ENCODE results near the gene TRPM2. TPM values are rescaled to one million over a fixed set of nuclear protein-coding genes. Genes with fewer than 3 reads are reported as not detected.
"Not testable (repeated sequence)": the region's sequence is repeated elsewhere in the genome, so short reads cannot be mapped to it uniquely, and the experiment has no call there.

Gene TRPM2
- total and polyA plus RNA-seq, 2 donors (not counting 1 experiment from before 2014, with no cell fraction given): not detected

DNA sequence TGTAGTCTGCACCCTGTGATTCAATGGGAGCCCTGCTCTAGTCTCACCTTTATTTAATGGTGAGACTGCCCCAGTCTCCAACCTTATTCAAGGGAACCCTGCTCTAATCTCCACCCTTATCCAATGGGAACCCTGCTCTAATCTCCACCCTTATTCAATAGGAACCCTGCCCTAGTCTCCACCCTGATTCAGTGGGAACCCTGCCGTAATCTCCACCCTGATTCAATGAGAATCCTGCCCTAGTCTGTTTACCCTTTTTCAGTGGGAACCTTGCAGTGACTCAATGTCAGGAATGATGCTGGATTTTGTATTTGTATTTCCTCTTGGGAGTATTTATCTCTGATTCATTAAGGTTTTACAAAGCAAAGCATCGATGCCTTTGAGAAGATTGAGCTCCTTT is 39.5 kb downstream of the TRPM2 start:
- Histone ChIP-seq H3K36me3 (ENCODE audit: control insufficient read depth, insufficient read depth, low read length) (no peaks in the 10 kb centered on the region), H3K4me3 (replicated peaks in 1 of 4; ENCODE audit: control extremely low read depth in 1 of 4, insufficient read depth in 1 of 4, low read depth in 3 of 4, low read length in 4 of 4) (no peak overlapping the region), H2AFZ (ENCODE audit: low read length) (no peak overlapping the region), H3K27me3 (ENCODE audit: control insufficient read depth, insufficient read depth, low read length) (no peaks in the 10 kb centered on the region), H3K4me2 (ENCODE audit: extremely low read depth, insufficient read depth, low read length) (no peak overlapping the region), H3K79me2 (ENCODE audit: control insufficient read depth, insufficient read depth, low read length) (no peaks in the 10 kb centered on the region), H3K4me1 (ENCODE audit: control insufficient read depth, extremely low read depth, insufficient read depth, low read length) (no peaks in the 10 kb centered on the region), H4K20me1 (ENCODE audit: control insufficient read depth, extremely low read depth, insufficient read depth, low read length) (no peaks in the 10 kb centered on the region), H3K9ac (ENCODE audit: insufficient read depth, low read length) (no peak overlapping the region), H3K9me3 (ENCODE audit: control insufficient read depth, insufficient read depth, low read depth, low read length) (no peaks in the 10 kb centered on the region), H3K27ac (ENCODE audit: insufficient read depth, low read length) (no peak overlapping the region)
- DNase-seq (ENCODE audit: low read depth in 2 of 2): no peak
- no peak for TF ChIP-seq EZH2 (IDR thresholded peaks at IDR 0.05; ENCODE audit: low read length, missing control alignments)

DNA sequence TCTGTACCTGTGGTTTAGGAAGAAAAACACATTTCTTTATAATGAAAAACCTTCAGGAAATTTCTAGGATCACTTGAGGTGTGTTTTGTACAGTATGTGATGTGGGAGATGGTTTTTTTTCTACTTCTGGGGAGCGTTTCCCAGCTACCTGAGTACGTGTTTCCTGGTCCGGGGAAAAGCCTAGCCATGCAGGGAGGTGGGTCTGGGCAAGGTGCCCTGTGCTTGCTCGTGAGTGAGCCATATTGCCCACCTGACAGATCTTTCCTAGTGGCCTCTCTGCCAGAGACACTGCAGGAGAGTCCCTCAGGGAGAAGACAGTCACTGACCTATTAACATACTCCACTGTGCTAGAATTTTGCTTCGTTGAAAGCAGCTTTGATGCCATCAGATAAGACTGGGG is 41.3 kb downstream of the TRPM2 start:
- H3K36me3 ChIP-seq (ENCODE audit: control insufficient read depth, insufficient read depth, low read length): no peaks in the 10 kb centered on the region
- no peak overlapping the region for H3K27ac ChIP-seq (ENCODE audit: insufficient read depth, low read length)
- no peak overlapping the region for H3K4me3 ChIP-seq (replicated peaks in 1 of 4; ENCODE audit: control extremely low read depth in 1 of 4, insufficient read depth in 1 of 4, low read depth in 3 of 4, low read length in 4 of 4)
- no peak overlapping the region for H3K9ac ChIP-seq (ENCODE audit: insufficient read depth, low read length)
- no peak overlapping the region for H3K4me2 ChIP-seq (ENCODE audit: extremely low read depth, insufficient read depth, low read length)
- TF ChIP-seq, protein P1, sequence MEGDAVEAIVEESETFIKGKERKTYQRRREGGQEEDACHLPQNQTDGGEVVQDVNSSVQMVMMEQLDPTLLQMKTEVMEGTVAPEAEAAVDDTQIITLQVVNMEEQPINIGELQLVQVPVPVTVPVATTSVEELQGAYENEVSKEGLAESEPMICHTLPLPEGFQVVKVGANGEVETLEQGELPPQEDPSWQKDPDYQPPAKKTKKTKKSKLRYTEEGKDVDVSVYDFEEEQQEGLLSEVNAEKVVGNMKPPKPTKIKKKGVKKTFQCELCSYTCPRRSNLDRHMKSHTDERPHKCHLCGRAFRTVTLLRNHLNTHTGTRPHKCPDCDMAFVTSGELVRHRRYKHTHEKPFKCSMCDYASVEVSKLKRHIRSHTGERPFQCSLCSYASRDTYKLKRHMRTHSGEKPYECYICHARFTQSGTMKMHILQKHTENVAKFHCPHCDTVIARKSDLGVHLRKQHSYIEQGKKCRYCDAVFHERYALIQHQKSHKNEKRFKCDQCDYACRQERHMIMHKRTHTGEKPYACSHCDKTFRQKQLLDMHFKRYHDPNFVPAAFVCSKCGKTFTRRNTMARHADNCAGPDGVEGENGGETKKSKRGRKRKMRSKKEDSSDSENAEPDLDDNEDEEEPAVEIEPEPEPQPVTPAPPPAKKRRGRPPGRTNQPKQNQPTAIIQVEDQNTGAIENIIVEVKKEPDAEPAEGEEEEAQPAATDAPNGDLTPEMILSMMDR (conservative IDR thresholded peaks at IDR 0.05 in 1 of 2, IDR thresholded peaks at IDR 0.05 in 1 of 2; ENCODE audit: low read depth in 1 of 2, low read length in 2 of 2): no peak
- TF ChIP-seq EZH2 (IDR thresholded peaks at IDR 0.05; ENCODE audit: low read length, missing control alignments): no peak
- H3K9me3 ChIP-seq (ENCODE audit: control insufficient read depth, insufficient read depth, low read depth, low read length): no peaks in the 10 kb centered on the region
- no peak for DNase-seq (ENCODE audit: low read depth in 2 of 2)
- no peak overlapping the region for H2AFZ ChIP-seq (ENCODE audit: low read length)
- H3K79me2 ChIP-seq (ENCODE audit: control insufficient read depth, insufficient read depth, low read length): no peaks in the 10 kb centered on the region
- no peaks in the 10 kb centered on the region for H4K20me1 ChIP-seq (ENCODE audit: control insufficient read depth, extremely low read depth, insufficient read depth, low read length)
- no peaks in the 10 kb centered on the region for H3K27me3 ChIP-seq (ENCODE audit: control insufficient read depth, insufficient read depth, low read length)
- H3K4me1 ChIP-seq (ENCODE audit: control insufficient read depth, extremely low read depth, insufficient read depth, low read length): no peaks in the 10 kb centered on the region

DNA sequence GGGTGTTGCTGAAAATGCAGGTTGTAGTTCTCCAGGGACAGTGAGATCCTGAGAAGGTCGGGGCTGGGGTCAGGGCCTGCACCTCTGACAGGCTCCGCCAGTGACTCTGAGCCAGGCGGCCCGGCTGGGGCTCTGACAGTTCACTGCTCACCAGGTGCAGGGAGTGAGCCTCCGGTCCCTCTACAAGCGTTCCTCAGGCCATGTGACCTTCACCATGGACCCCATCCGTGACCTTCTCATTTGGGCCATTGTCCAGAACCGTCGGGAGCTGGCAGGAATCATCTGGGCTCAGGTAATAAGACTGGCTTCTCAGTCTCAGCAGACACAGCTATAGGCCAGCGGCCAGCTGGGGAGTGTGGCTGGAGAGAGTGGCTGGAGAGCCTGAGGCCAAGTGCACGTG is 41.8 kb downstream of the TRPM2 start:
- no peak overlapping the region for H3K27ac ChIP-seq (ENCODE audit: insufficient read depth, low read length)
- no peaks in the 10 kb centered on the region for H4K20me1 ChIP-seq (ENCODE audit: control insufficient read depth, extremely low read depth, insufficient read depth, low read length)
- H3K79me2 ChIP-seq (ENCODE audit: control insufficient read depth, insufficient read depth, low read length): no peaks in the 10 kb centered on the region
- H3K36me3 ChIP-seq (ENCODE audit: control insufficient read depth, insufficient read depth, low read length): no peaks in the 10 kb centered on the region
- H3K9me3 ChIP-seq (ENCODE audit: control insufficient read depth, insufficient read depth, low read depth, low read length): no peaks in the 10 kb centered on the region
- no peak overlapping the region for H3K4me2 ChIP-seq (ENCODE audit: extremely low read depth, insufficient read depth, low read length)
- no peak overlapping the region for H3K9ac ChIP-seq (ENCODE audit: insufficient read depth, low read length)
- no peak for DNase-seq (ENCODE audit: low read depth in 2 of 2)
- no peak for TF ChIP-seq EZH2 (IDR thresholded peaks at IDR 0.05; ENCODE audit: low read length, missing control alignments)
- TF ChIP-seq, protein P1 (conservative IDR thresholded peaks at IDR 0.05 in 1 of 2, IDR thresholded peaks at IDR 0.05 in 1 of 2; ENCODE audit: low read depth in 1 of 2, low read length in 2 of 2): no peak
- H3K4me3 ChIP-seq (replicated peaks in 1 of 4; ENCODE audit: control extremely low read depth in 1 of 4, insufficient read depth in 1 of 4, low read depth in 3 of 4, low read length in 4 of 4): no peak overlapping the region
- H3K4me1 ChIP-seq (ENCODE audit: control insufficient read depth, extremely low read depth, insufficient read depth, low read length): no peaks in the 10 kb centered on the region
- H3K27me3 ChIP-seq (ENCODE audit: control insufficient read depth, insufficient read depth, low read length): no peaks in the 10 kb centered on the region
- H2AFZ ChIP-seq (ENCODE audit: low read length): no peak overlapping the region

DNA sequence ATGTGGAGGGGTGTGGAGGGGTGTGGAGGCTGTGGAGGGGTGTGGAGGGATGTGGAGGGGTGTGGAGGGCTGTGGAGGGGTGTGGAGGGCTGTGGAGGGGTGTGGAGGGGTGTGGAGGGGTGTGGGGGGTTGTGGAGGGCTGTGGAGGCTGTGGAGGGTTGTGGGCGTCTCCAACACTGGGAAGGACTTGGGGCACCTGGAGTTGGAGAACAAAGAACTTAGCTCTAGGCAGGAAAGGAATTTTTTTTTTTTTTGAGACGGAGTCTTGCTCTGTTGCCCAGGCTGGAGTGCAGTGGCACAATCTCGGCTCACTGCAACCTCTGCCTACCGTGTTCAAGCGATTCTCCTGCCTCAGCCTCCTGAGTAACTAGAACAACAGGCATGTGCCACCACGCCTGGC is 43.4 kb downstream of the TRPM2 start:
- not testable (repeated sequence) for H3K9ac ChIP-seq (ENCODE audit: insufficient read depth, low read length); H3K36me3 ChIP-seq (ENCODE audit: control insufficient read depth, insufficient read depth, low read length); H3K27ac ChIP-seq (ENCODE audit: insufficient read depth, low read length); H4K20me1 ChIP-seq (ENCODE audit: control insufficient read depth, extremely low read depth, insufficient read depth, low read length); H3K79me2 ChIP-seq (ENCODE audit: control insufficient read depth, insufficient read depth, low read length); H3K9me3 ChIP-seq (ENCODE audit: control insufficient read depth, insufficient read depth, low read depth, low read length); H3K4me1 ChIP-seq (ENCODE audit: control insufficient read depth, extremely low read depth, insufficient read depth, low read length); H2AFZ ChIP-seq (ENCODE audit: low read length); H3K4me2 ChIP-seq (ENCODE audit: extremely low read depth, insufficient read depth, low read length); DNase-seq (ENCODE audit: low read depth in 2 of 2); H3K4me3 ChIP-seq (replicated peaks in 1 of 4; ENCODE audit: control extremely low read depth in 1 of 4, insufficient read depth in 1 of 4, low read depth in 3 of 4, low read length in 4 of 4); H3K27me3 ChIP-seq (ENCODE audit: control insufficient read depth, insufficient read depth, low read length)
